Calu3 (cell line): Measurements from ENCODE around the gene UNK. TPM values are rescaled to one million over a fixed set of nuclear protein-coding genes. Genes with fewer than 3 reads are reported as not detected.
"Not testable (repeated sequence)": the region's sequence is repeated elsewhere in the genome, so short reads cannot be mapped to it uniquely, and the experiment has no call there.

ENCODE experiments used
- BruUV-seq: library from RNA; stranded (reverse); fragments of 400-500 nt; replicated peaks from 2 replicates; lab custom pipeline; 2021; lab: Mats Ljungman, UMichigan
- CTCF ChIA-PET: fragments of 300-600 bp; sonication (Branson Sonifier 250); formaldehyde crosslinking; loops from one replicate; lab custom pipeline; 2022; ENCODE audit warnings: antibody characterized with exemption; lab: Charles Lee
- DNase-seq: peaks from one replicate; pipeline ENCODE4 v3.0.0; 2022
- H3K27ac Mint-ChIP-seq: one replicate; pipeline ENCODE4 v1.8.0; 2022; ENCODE audit warnings: mixed read lengths; ENCODE audit not compliant: unreplicated experiment
- H3K27me3 Mint-ChIP-seq: one replicate; pipeline ENCODE4 v1.8.0; 2022; ENCODE audit warnings: mixed read lengths; ENCODE audit not compliant: unreplicated experiment
- H3K36me3 Mint-ChIP-seq: one replicate; pipeline ENCODE4 v1.8.0; 2022; ENCODE audit warnings: mild to moderate bottlenecking, moderate library complexity, mixed read lengths; ENCODE audit not compliant: insufficient read depth, unreplicated experiment
- H3K4me1 Mint-ChIP-seq: one replicate; pipeline ENCODE4 v1.8.0; 2022; ENCODE audit warnings: mild to moderate bottlenecking, low read depth, mixed read lengths; ENCODE audit not compliant: unreplicated experiment
- H3K4me3 Mint-ChIP-seq: one replicate; pipeline ENCODE4 v1.8.0; 2022; ENCODE audit warnings: mild to moderate bottlenecking, low read depth, moderate library complexity, mixed read lengths; ENCODE audit not compliant: unreplicated experiment
- H3K9me3 Mint-ChIP-seq: one replicate; pipeline ENCODE4 v1.8.0; 2022; ENCODE audit warnings: low read depth, mixed read lengths; ENCODE audit not compliant: unreplicated experiment
- CTCF ChIP-seq: fragments of 200-600 bp; IDR thresholded peaks from one replicate; pipeline ENCODE4 v1.8.0; 2022; ENCODE audit warnings: antibody characterized with exemption; ENCODE audit not compliant: unreplicated experiment
- intact Hi-C: fragments of 100-400 bp; cut with micrococcal nuclease; formaldehyde crosslinking; loops from one replicate; pipeline ENCODE4 v1.10.0; 2022; ENCODE audit not compliant: unreplicated experiment
- total RNA-seq: library from RNA; stranded (reverse); gene quantifications from 2 replicates; pipeline ENCODE4 v1.2.3, GENCODE V29; 2022

Gene UNK
- total RNA-seq, 1 experiment from 2014 or later, result 26.0 TPM

GRCh38 chr17:75854881-75855309 is 70.3 kb downstream of the UNK start:
- Mint-ChIP-seq H3K4me1 (peaks cover 8% of the 10 kb centered on the region), H3K27ac (no peak overlapping the region), H3K4me3 (no peak overlapping the region), H3K27me3 (no peaks in the 10 kb centered on the region), H3K36me3 (peaks cover 36% of the 10 kb centered on the region), H3K9me3 (no peaks in the 10 kb centered on the region)
- CTCF ChIA-PET, result interaction anchor here (0.5 to 3.2 kb wide), 18 partner anchors 10 to 409 kb away, joined by 3 to 46 read pairs (median 5); partner anchors contain the start of genes SMIM5, TRIM47, TRIM65 and UNC13D
- DNase-seq, result no peak
- intact Hi-C loops, result no loop called here
- no TSS peak for BruUV-seq
- no peak for TF ChIP-seq CTCF

- Mint-ChIP-seq H3K36me3 (peaks cover 30% of the 10 kb centered on the region), H3K4me3 (no peak within 1 kb of the TSS), H3K9me3 (no peaks in the 10 kb centered on the region), H3K27ac (no peak within 1 kb of the TSS), H3K4me1 (peaks cover 8% of the 10 kb centered on the region), H3K27me3 (no peaks in the 10 kb centered on the region)
- DNase-seq, result peak; percentile 95
- intact Hi-C loops, result no loop called here
- BruUV-seq, result TSS peak; percentile 84
- TF ChIP-seq CTCF, result no peak
- CTCF ChIA-PET, result interaction anchor here (0.5 to 3.2 kb wide), 18 partner anchors 10 to 408 kb away, joined by 3 to 46 read pairs (median 5); partner anchors contain the start of genes SMIM5, TRIM47, TRIM65 and UNC13D
Measured at GRCh38 chr17:75855310-75856061, 70.9 kb downstream of the UNK start, which contains the start of gene WBP2. TSS of gene WBP2 (minus strand) at chr17:75855335. CDS start at chr17:75855297, 38 bp downstream.

GRCh38 chr17:75856062-75856756 is 71.6 kb downstream of the UNK start:
- Mint-ChIP-seq H3K36me3 (peaks cover 22% of the 10 kb centered on the region), H3K4me3 (no peak overlapping the region), H3K9me3 (no peaks in the 10 kb centered on the region), H3K4me1 (peaks cover 8% of the 10 kb centered on the region), H3K27ac (no peak overlapping the region), H3K27me3 (no peaks in the 10 kb centered on the region)
- CTCF ChIA-PET, result interaction anchor here (0.8 to 3.2 kb wide), 7 partner anchors 11 to 78 kb away, joined by 3 to 46 read pairs (median 5); partner anchors contain the start of genes MRPL38, TRIM47, TRIM65 and UNC13D
- no peak for TF ChIP-seq CTCF
- no TSS peak for BruUV-seq
- intact Hi-C loops, result no loop called here
- peak; percentile 25 for DNase-seq

- H3K4me1 Mint-ChIP-seq, DNase-seq, H3K27me3 Mint-ChIP-seq, H3K9me3 Mint-ChIP-seq, H3K27ac Mint-ChIP-seq, CTCF ChIA-PET, intact Hi-C loops, H3K36me3 Mint-ChIP-seq, BruUV-seq, H3K4me3 Mint-ChIP-seq: not testable (repeated sequence)
Measured at GRCh38 chr17:75859358-75859757, 74.8 kb downstream of the UNK start.
